ENCODE results near the gene NLK.

Gene NLK

GRCh38 chr17:28216052-28216451, 173.6 kb downstream of the NLK start (continued):
- TF ChIP-seq CREB5 (CRISPR knock-in tag; IDR thresholded peaks at IDR 0.05; ENCODE audit: low read depth) (no peak), OSR1 (CRISPR knock-in tag; IDR thresholded peaks at IDR 0.05) (no peak)

GRCh38 chr17:28216528-28216927, 174.1 kb downstream of the NLK start:
- TF ChIP-seq TOX (CRISPR knock-in tag; IDR thresholded peaks at IDR 0.05; ENCODE audit: borderline replicate concordance) (no peak), ZNF565 (CRISPR knock-in tag; conservative IDR thresholded peaks at IDR 0.05; ENCODE audit: low read depth) (no peak), ARNTL (CRISPR knock-in tag; IDR thresholded peaks at IDR 0.05; ENCODE audit: borderline replicate concordance, low read depth) (no peak), ISL1 (CRISPR knock-in tag; IDR thresholded peaks at IDR 0.05) (no peak), RARB (CRISPR knock-in tag; IDR thresholded peaks at IDR 0.05) (no peak), TSHZ2 (CRISPR knock-in tag; IDR thresholded peaks at IDR 0.05) (no peak), ZC3H10 (CRISPR knock-in tag; IDR thresholded peaks at IDR 0.05) (no peak), CREB5 (CRISPR knock-in tag; IDR thresholded peaks at IDR 0.05; ENCODE audit: low read depth) (no peak), PPARA (CRISPR knock-in tag; IDR thresholded peaks at IDR 0.05; ENCODE audit: borderline replicate concordance) (no peak), ZFP30 (CRISPR knock-in tag; IDR thresholded peaks at IDR 0.05) (no peak), GLIS3 (CRISPR knock-in tag; IDR thresholded peaks at IDR 0.05) (no peak), CSRNP3 (CRISPR knock-in tag; IDR thresholded peaks at IDR 0.05) (no peak), ZFP3 (CRISPR knock-in tag; IDR thresholded peaks at IDR 0.05) (no peak), CSDC2 (CRISPR knock-in tag; IDR thresholded peaks at IDR 0.05) (no peak), ESRRG (CRISPR knock-in tag; IDR thresholded peaks at IDR 0.05) (no peak), TCF4 (CRISPR knock-in tag; IDR thresholded peaks at IDR 0.05; ENCODE audit: borderline replicate concordance) (no peak), ZNF8 (CRISPR knock-in tag; IDR thresholded peaks at IDR 0.05) (no peak)
- peak; percentile 40; the same call in 1 of the 3 replicates for ATAC-seq

GRCh38 chr17:28219771-28220170, 177.3 kb downstream of the NLK start:
- no peak for ATAC-seq
- TF ChIP-seq OSR1 (CRISPR knock-in tag; IDR thresholded peaks at IDR 0.05), result no peak
- TF ChIP-seq TOX (CRISPR knock-in tag; IDR thresholded peaks at IDR 0.05; ENCODE audit: borderline replicate concordance), result no peak
- no peak for TF ChIP-seq CREB5 (CRISPR knock-in tag; IDR thresholded peaks at IDR 0.05; ENCODE audit: low read depth)
- TF ChIP-seq ZFP3 (CRISPR knock-in tag; IDR thresholded peaks at IDR 0.05), result no peak
- no peak for TF ChIP-seq CSDC2 (CRISPR knock-in tag; IDR thresholded peaks at IDR 0.05)
- no peak for TF ChIP-seq ISL1 (CRISPR knock-in tag; IDR thresholded peaks at IDR 0.05)
- no peak for TF ChIP-seq PATZ1 (CRISPR knock-in tag; IDR thresholded peaks at IDR 0.05; ENCODE audit: borderline replicate concordance)
- TF ChIP-seq ZC3H10 (CRISPR knock-in tag; IDR thresholded peaks at IDR 0.05), result no peak
- no peak for TF ChIP-seq ZFP30 (CRISPR knock-in tag; IDR thresholded peaks at IDR 0.05)
- TF ChIP-seq CSRNP3 (CRISPR knock-in tag; IDR thresholded peaks at IDR 0.05), result no peak
- no peak for TF ChIP-seq ZNF70 (CRISPR knock-in tag; IDR thresholded peaks at IDR 0.05)
- TF ChIP-seq POU6F1 (CRISPR knock-in tag; IDR thresholded peaks at IDR 0.05; ENCODE audit: borderline replicate concordance, low read depth), result no peak
- no peak for TF ChIP-seq PPARA (CRISPR knock-in tag; IDR thresholded peaks at IDR 0.05; ENCODE audit: borderline replicate concordance)

Data from SK-N-SH treated with all-trans-retinoic acid at 6 μM for 48 hours (cell line).